Rectal smooth muscle tissue (tissue), 1 donor: ENCODE data around the gene SH3BGR.
A peak's percentile ranks its signal among the peaks of the same experiment; 100 is the strongest.

Experiments
- H3K27ac ChIP-seq: one replicate; pipeline ENCODE4 v1.7.0; 2013; ENCODE audit warnings: low read depth, low read length, inconsistent platforms
- H3K27me3 ChIP-seq: one replicate; pipeline ENCODE4 v1.7.0; 2013; ENCODE audit warnings: low read length; ENCODE audit not compliant: control insufficient read depth, insufficient read depth
- H3K36me3 ChIP-seq: one replicate; pipeline ENCODE4 v1.7.0; 2013; ENCODE audit warnings: low read length; ENCODE audit not compliant: control insufficient read depth, insufficient read depth
- H3K4me1 ChIP-seq: one replicate; pipeline ENCODE4 v1.7.0; 2013; ENCODE audit warnings: low read length; ENCODE audit not compliant: control insufficient read depth, insufficient read depth
- H3K4me3 ChIP-seq: one replicate; pipeline ENCODE4 v1.7.0; 2013; ENCODE audit warnings: low read length
- H3K9ac ChIP-seq: one replicate; pipeline ENCODE4 v1.7.0; 2013; ENCODE audit warnings: low read length

Gene SH3BGR

GRCh38 chr21:39444421-39445180 lies 7.2 kb upstream of the SH3BGR start:
- peak overlapping the region; percentile 93 for H3K27ac ChIP-seq
- H3K27me3 ChIP-seq, result no peaks in the 10 kb centered on the region
- H3K4me3 ChIP-seq, result peak overlapping the region; percentile 93
- H3K9ac ChIP-seq, result peak overlapping the region; percentile 41
- H3K4me1 ChIP-seq, result peaks cover 7% of the 10 kb centered on the region
- H3K36me3 ChIP-seq, result no peaks in the 10 kb centered on the region

DNA sequence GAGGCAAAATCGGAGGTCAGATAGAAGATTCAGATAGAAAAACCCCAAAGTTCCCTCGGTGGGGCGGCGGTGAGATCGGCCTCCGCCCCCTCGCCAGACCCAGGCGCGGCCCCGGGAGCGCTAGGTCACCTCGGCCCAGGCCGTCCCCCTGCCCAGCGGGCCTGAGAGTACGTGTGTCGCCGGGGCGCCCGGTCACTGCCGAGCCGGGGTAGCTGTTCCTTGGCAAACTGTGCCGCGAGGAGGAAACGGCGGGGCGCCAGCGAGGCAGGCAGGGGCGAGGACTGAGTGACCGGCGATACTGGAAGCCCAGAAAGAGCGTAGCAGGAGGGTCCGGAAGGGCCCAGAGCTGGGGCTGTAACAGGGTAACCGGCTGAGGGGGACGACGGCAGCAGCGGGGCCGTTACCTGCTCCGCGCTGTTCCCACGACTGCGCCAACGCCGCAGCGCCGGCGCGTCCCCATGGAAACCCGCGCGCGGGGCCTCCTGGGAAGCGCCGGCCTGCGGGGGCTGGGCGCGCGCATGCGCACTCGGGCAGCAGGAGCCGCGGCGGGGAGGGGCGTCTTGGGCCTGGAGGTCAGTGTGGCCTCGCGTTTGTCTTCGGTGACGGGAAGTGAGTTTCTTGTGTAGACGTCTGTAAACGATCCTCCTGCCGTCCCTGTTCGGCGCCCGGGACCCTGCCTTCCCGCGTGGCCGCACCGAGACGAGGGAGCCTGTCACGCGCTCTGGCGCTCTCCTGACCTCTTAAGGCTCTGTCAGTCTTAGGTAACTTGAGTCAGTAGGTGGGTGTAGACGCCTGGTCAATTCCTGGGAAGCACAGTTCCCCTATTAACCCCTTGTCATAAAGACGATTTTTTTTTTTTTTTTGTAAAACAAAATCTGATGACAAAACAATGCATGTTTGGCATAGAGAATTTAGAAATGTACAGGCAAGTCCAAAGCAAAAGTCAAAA lies 6.2 kb upstream of the SH3BGR start, which contains the start of gene LCA5L:
Gene LCA5L, minus strand, starts transcription at position 458 of the 949 bp plus-strand sequence. CDS start 17,285 bp downstream, outside the sequence.
- Histone ChIP-seq H3K27me3 (no peaks in the 10 kb centered on the region), H3K36me3 (no peaks in the 10 kb centered on the region), H3K4me3 (peak within 1 kb of the TSS; percentile 93), H3K9ac (peak within 1 kb of the TSS; percentile 41), H3K27ac (peak within 1 kb of the TSS; percentile 93), H3K4me1 (peaks cover 7% of the 10 kb centered on the region)

DNA sequence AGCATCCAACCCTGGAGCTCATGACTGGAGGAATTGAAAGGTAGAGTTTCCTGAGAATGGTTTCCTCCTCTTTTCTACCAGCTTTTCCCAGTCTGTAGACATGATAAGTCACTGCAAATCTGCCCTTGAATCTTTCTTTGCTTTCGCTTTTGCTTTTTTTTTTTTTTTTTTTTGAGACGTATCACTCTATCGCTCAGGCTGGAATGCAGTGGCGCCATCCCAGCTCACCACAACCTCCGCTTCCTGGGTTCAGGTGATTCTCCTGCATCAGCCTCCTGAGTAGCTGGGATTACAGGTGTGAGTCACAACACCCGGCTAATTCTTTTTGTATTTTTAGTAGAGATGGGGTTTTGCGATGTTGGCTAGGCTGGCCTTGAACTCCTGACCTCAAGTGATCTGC lies 4.5 kb upstream of the SH3BGR start:
- Histone ChIP-seq H3K4me3 (no peak overlapping the region), H3K36me3 (no peaks in the 10 kb centered on the region), H3K27ac (no peak overlapping the region), H3K4me1 (peaks cover 7% of the 10 kb centered on the region), H3K27me3 (no peaks in the 10 kb centered on the region), H3K9ac (no peak overlapping the region)

DNA sequence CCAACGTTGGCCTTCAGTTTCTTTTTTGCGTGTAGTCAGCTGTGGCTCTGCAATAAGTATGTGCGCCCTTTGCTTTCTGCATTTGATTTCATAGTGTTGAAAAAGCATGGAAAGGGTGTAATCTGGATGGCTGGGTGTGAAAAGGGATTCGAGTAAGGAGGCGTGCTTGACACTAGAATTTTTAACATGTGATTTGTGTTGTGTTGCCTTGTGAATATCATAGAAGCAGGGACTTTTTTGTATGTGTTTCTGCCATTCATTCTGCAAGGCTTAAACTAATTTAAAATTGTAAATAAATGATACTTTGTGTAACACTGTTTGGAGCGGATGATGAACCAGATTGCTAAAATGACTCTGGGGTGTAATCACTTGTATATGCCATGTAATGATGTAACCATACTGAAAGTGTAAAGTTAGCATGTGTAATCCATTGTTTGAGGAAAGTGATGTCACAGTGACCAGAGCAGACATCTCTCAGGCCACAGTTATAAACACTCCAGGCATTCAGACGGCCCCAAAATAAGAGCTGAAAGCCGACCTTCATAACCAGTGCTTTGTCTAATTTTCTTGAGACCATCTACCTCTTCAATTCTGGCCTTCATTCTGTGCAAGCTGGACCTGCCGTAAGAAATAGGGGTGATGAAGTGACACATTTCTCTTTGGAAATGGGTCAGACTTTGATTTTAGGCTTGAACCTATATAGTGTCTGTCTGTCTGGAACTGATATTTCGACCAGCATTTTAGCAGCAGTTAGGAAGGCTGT lies 618 bp downstream of the SH3BGR start:
- Histone ChIP-seq H3K4me3 (peak overlapping the region; percentile 45), H3K9ac (no peak overlapping the region), H3K36me3 (no peaks in the 10 kb centered on the region), H3K27ac (peak overlapping the region; percentile 79), H3K27me3 (no peaks in the 10 kb centered on the region), H3K4me1 (no peaks in the 10 kb centered on the region)

GRCh38 chr21:39452970-39453342 lies 1.2 kb downstream of the SH3BGR start:
- H3K4me1 ChIP-seq, result no peaks in the 10 kb centered on the region
- no peak overlapping the region for H3K4me3 ChIP-seq
- peak overlapping the region; percentile 79 for H3K27ac ChIP-seq
- H3K9ac ChIP-seq, result no peak overlapping the region
- H3K36me3 ChIP-seq, result no peaks in the 10 kb centered on the region
- H3K27me3 ChIP-seq, result no peaks in the 10 kb centered on the region

DNA sequence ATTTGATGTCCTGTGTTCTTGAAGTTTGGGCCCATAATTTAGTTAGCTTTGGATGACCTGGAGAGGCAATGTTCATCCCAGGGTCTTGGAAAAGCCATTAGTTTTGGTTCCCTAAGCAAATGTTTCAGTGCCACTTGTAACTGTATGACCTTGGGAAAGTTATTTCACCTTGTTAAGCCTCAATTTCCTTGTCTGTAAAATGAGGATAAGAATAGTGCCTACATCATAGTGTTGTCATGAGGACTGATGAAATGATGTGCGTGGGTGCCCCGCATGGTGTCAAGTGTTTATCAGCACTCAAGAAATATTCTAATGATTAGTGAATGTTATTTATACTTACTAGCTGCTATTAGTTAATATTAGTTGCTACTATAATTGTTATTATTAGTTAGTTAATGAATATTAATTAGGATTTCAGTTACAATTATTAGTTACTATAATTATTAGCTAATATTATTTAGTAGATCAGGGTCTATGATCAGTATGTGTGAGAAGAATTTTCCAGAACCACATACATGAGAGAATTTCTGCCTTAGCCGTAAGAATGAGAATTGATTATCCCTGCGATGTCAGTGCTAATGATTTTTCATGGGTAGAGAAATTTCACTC lies 1.9 kb downstream of the SH3BGR start:
- no peak overlapping the region for H3K9ac ChIP-seq
- no peak overlapping the region for H3K4me3 ChIP-seq
- H3K4me1 ChIP-seq, result no peaks in the 10 kb centered on the region
- no peaks in the 10 kb centered on the region for H3K36me3 ChIP-seq
- H3K27me3 ChIP-seq, result no peaks in the 10 kb centered on the region
- H3K27ac ChIP-seq, result peak overlapping the region; percentile 79

GRCh38 chr21:39454949-39455668 lies 3.3 kb downstream of the SH3BGR start:
- no peak overlapping the region for H3K27ac ChIP-seq

DNA sequence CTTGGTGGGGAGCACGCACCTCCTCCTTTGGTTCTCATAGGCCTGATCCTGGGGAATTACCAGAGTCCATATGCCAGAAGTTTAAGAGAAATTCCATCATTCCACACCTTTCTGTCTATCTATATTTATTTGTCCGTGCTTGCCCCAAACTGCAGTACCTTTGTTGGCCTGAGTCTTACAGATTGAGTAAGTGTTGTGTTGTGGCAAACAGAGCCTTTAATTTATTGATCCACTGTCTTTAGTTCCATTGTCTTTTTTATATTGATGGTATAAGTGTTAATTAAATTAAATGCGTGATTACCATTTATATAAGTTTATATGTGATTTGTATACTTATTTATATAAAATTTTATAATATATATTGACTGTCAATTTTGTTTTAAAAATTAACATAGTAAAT lies 4.9 kb downstream of the SH3BGR start:
- no peaks in the 10 kb centered on the region for H3K4me1 ChIP-seq
- no peak overlapping the region for H3K27ac ChIP-seq
- H3K4me3 ChIP-seq, result no peak overlapping the region
- no peaks in the 10 kb centered on the region for H3K27me3 ChIP-seq
- no peaks in the 10 kb centered on the region for H3K36me3 ChIP-seq
- no peak overlapping the region for H3K9ac ChIP-seq

More at GRCh38 chr21:39454949-39455668, 3.3 kb downstream of the SH3BGR start:
- Histone ChIP-seq H3K36me3 (no peaks in the 10 kb centered on the region), H3K4me1 (no peaks in the 10 kb centered on the region), H3K4me3 (no peak overlapping the region), H3K9ac (no peak overlapping the region), H3K27me3 (no peaks in the 10 kb centered on the region)

GRCh38 chr21:39461419-39461818 lies 9.6 kb downstream of the SH3BGR start:
- H3K9ac ChIP-seq, result no peak overlapping the region
- no peak overlapping the region for H3K4me3 ChIP-seq

GRCh38 chr21:39463308-39463707 lies 11.5 kb downstream of the SH3BGR start:
- Histone ChIP-seq H3K9ac (no peak overlapping the region), H3K27ac (no peak overlapping the region), H3K4me1 (no peaks in the 10 kb centered on the region), H3K4me3 (no peak overlapping the region), H3K27me3 (no peaks in the 10 kb centered on the region), H3K36me3 (no peaks in the 10 kb centered on the region)

More at GRCh38 chr21:39461419-39461818, 9.6 kb downstream of the SH3BGR start:
- Histone ChIP-seq H3K4me1 (no peaks in the 10 kb centered on the region), H3K36me3 (no peaks in the 10 kb centered on the region), H3K27me3 (no peaks in the 10 kb centered on the region), H3K27ac (no peak overlapping the region)

GRCh38 chr21:39466584-39466983 lies 14.8 kb downstream of the SH3BGR start:
- Histone ChIP-seq H3K27ac (no peak overlapping the region), H3K4me3 (no peak overlapping the region), H3K4me1 (no peaks in the 10 kb centered on the region), H3K27me3 (no peaks in the 10 kb centered on the region), H3K9ac (no peak overlapping the region), H3K36me3 (no peaks in the 10 kb centered on the region)
